Skeletal muscle satellite cell (primary cell): ENCODE data around the gene RBM20.

Experiments used
- H3K27me3 ChIP-seq: 2 replicates; pipeline ENCODE4 v1.7.0; 2013; ENCODE audit warnings: low read length; ENCODE audit not compliant: control insufficient read depth, insufficient read depth
- H3K36me3 ChIP-seq: 2 replicates; pipeline ENCODE4 v1.7.0; 2013; ENCODE audit warnings: mild to moderate bottlenecking, control low read depth, low read length; ENCODE audit not compliant: insufficient read depth
- H3K4me1 ChIP-seq: 2 replicates; pipeline ENCODE4 v1.7.0; 2013; ENCODE audit warnings: low read length; ENCODE audit not compliant: control insufficient read depth, insufficient read depth
- H3K4me2 ChIP-seq: 2 replicates; pipeline ENCODE4 v1.7.0; 2013; ENCODE audit warnings: mild to moderate bottlenecking, low read length
- H3K4me3 ChIP-seq: 2 replicates; pipeline ENCODE4 v1.7.0; 2013; ENCODE audit warnings: low read length
- H3K9ac ChIP-seq: 2 replicates; pipeline ENCODE4 v1.7.0; 2013; ENCODE audit warnings: mild to moderate bottlenecking, low read depth, low read length, moderate library complexity
- H3K9me3 ChIP-seq: replicated peaks from 2 replicates; pipeline ENCODE4 v1.7.0; 2013; ENCODE audit warnings: mild to moderate bottlenecking, control low read depth, low read length

The RBM20 gene

DNA sequence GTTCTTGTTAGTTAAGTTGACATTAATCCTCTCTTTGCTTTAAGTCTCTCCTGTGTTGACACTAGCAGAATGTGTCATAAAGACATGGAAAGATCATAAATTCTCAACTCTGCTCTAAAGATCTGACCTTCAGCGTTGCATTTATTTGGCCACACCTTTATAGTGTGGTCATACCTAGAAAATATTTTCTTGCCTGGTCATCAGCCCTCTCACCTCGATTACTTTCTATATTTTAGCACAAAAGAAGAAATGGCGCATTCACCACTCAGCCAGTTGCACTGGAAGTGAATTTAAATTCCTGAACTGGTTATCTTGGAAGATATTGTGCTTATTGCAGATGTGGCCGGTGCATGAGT, 130.9 kb downstream of the RBM20 start:
- Histone ChIP-seq H3K4me3 (no peak overlapping the region), H3K36me3 (no peaks in the 10 kb centered on the region), H3K9me3 (no peaks in the 10 kb centered on the region), H3K27me3 (peaks cover 23% of the 10 kb centered on the region), H3K4me1 (peaks cover 7% of the 10 kb centered on the region), H3K9ac (no peak overlapping the region), H3K4me2 (no peak overlapping the region)

DNA sequence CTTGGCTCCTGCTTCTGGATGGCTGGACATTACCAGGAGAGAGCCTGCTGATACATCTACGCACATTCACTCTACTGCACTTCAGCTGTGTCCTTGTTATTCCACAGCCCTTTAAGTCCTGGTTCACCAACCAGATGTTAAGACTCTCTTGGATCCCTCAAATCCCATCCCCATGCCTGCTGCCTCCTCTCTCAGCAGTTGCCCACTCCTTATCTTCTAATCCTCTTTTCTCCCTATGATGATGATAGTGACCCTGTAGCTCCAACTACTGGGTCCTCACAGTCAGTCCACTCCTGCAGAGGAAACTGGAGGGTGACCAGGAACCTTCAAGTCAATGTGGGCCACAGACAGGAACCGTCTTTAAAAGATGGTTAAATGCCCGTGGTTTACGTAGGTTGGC, 131.3 kb downstream of the RBM20 start:
- Histone ChIP-seq H3K27me3 (peaks cover 23% of the 10 kb centered on the region), H3K36me3 (no peaks in the 10 kb centered on the region), H3K4me2 (no peak overlapping the region), H3K9ac (no peak overlapping the region), H3K4me3 (no peak overlapping the region), H3K4me1 (peaks cover 7% of the 10 kb centered on the region), H3K9me3 (no peaks in the 10 kb centered on the region)

DNA sequence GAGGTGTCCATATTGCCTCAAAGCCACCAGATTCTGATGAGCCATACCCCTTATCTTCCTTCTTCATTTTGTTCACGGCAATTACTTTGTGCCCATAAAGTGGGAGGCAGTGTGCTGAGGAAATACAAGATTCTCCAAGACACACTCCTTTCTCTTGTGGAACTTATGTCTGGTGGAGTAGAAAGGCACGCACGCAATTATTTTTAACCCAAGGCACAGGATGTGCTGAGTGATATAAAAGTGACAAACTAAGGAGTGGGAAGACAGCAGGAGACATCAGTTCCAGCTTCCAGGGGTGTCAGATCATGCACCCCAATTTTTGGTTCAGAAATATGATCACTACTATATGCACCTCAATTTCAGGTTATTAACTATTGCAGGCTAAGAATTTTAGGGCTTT, 132.9 kb downstream of the RBM20 start:
- Histone ChIP-seq H3K4me2 (no peak overlapping the region), H3K9ac (no peak overlapping the region), H3K27me3 (peaks cover 34% of the 10 kb centered on the region), H3K4me3 (no peak overlapping the region), H3K9me3 (no peaks in the 10 kb centered on the region), H3K4me1 (peaks cover 7% of the 10 kb centered on the region), H3K36me3 (no peaks in the 10 kb centered on the region)

DNA sequence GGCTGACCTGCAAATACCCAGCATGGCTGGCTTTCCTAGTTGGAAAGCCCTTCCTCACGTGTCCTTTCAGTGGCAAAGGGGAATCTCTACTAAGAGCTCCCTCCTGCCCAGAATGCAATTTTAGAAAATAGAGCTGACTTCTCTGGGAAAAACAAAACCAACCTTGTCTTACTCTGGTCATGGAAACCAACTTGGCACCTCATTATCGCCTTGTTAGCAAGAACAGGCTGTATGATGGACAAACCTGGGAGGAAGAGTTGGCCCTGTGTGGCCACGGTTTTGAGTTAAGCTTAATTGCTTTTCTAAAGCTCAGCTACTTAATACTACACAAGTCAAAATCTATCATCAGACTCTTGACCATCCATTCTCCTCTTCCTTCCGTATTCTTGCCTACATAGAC, 133.5 kb downstream of the RBM20 start:
- Histone ChIP-seq H3K4me3 (no peak overlapping the region), H3K4me2 (no peak overlapping the region), H3K27me3 (peaks cover 34% of the 10 kb centered on the region), H3K9ac (no peak overlapping the region), H3K4me1 (peaks cover 7% of the 10 kb centered on the region), H3K36me3 (no peaks in the 10 kb centered on the region), H3K9me3 (no peaks in the 10 kb centered on the region)

DNA sequence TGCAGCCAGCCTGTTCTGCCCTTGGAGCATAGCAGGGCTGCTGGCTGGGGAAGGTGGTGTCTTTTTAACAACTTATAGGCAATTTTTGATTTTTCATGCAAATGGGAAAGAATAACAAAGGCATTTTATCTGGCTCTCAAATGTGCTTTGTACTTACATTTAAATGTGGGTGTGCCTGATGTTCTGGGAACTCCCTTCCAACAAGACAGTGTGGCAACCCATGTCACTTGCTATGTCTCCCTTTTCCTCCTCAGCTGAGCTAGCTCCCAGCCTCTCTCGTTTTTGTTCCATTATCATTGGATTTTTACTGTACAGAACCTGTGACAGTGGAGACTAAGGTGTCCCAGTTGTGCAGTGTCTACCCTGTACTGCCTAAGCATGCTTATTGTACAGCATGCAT, 134.1 kb downstream of the RBM20 start:
- no peaks in the 10 kb centered on the region for H3K9me3 ChIP-seq
- no peak overlapping the region for H3K4me2 ChIP-seq
- H3K9ac ChIP-seq = no peak overlapping the region
- peaks cover 34% of the 10 kb centered on the region for H3K27me3 ChIP-seq
- H3K4me1 ChIP-seq = peaks cover 7% of the 10 kb centered on the region
- H3K4me3 ChIP-seq = no peak overlapping the region
- H3K36me3 ChIP-seq = no peaks in the 10 kb centered on the region

DNA sequence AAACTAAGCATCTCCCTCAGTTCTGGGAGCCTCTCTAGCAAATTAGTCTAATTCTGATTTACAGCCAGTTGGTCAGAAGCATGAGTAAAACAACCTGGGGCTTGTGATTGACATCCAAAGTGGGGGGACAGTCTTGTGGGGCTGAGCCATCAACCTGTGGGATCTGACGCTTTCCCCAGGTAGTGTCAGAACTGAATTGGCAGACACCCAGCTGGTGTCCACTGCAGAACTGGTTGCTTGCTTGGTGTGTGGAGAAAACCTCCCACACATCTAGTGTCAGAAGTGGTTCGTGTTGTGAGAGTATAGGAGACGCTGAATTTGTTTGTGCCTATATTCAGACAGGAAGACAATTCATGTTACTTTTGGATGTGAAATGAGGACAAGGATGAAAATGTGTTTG, 135.4 kb downstream of the RBM20 start:
- Histone ChIP-seq H3K36me3 (no peaks in the 10 kb centered on the region), H3K4me3 (no peak overlapping the region), H3K9me3 (no peaks in the 10 kb centered on the region), H3K4me2 (no peak overlapping the region), H3K4me1 (peaks cover under 1% of the 10 kb centered on the region), H3K27me3 (peaks cover 34% of the 10 kb centered on the region), H3K9ac (no peak overlapping the region)

DNA sequence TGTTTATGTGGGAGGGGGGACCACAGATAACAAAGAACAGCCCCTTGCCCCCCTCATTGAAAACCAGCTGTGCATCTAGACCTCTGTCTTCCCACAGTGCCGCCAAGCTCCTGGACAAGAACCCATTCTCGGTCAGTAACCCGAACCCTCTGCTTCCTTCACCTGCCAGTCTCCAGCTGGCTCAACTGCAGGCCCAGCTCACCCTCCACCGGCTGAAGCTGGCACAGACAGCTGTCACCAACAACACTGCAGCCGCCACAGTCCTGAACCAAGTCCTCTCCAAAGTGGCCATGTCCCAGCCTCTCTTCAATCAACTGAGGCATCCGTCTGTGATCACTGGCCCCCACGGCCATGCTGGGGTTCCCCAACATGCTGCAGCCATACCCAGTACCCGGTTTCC, 136.6 kb downstream of the RBM20 start:
- H3K4me1 ChIP-seq = no peaks in the 10 kb centered on the region
- no peaks in the 10 kb centered on the region for H3K9me3 ChIP-seq
- H3K4me3 ChIP-seq = no peak overlapping the region
- H3K9ac ChIP-seq = no peak overlapping the region
- H3K27me3 ChIP-seq = peaks cover 34% of the 10 kb centered on the region
- no peaks in the 10 kb centered on the region for H3K36me3 ChIP-seq
- no peak overlapping the region for H3K4me2 ChIP-seq

DNA sequence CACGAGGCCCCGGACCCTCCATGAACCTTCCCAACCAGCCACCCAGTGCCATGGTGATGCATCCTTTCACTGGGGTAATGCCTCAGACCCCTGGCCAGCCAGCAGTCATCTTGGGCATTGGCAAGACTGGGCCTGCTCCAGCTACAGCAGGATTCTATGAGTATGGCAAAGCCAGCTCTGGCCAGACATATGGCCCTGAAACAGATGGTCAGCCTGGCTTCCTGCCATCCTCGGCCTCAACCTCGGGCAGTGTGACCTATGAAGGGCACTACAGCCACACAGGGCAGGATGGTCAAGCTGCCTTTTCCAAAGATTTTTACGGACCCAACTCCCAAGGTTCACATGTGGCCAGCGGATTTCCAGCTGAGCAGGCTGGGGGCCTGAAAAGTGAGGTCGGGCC, 137.0 kb downstream of the RBM20 start:
- Histone ChIP-seq H3K9ac (no peak overlapping the region), H3K36me3 (no peaks in the 10 kb centered on the region), H3K4me3 (no peak overlapping the region), H3K4me2 (no peak overlapping the region), H3K27me3 (peaks cover 34% of the 10 kb centered on the region), H3K9me3 (no peaks in the 10 kb centered on the region), H3K4me1 (no peaks in the 10 kb centered on the region)

DNA sequence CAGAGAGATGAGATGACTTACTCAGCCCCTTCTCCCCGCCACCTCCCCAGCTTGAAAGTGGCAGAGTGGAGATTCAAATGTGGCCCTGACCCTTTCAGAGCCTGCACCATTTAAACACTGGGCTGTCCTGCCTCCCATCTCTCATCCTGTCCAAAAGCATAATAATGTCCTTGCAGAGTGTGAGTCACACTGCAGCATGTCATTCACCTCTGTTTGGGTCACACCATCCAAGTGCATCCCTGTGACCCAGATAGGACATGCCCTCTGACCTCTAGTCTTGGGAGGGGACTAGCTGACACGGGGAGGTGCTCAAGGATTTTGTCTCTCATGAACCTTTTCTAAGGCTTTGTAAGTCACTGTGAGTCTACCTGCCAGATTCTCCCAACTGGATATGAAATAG, 138.5 kb downstream of the RBM20 start:
- Histone ChIP-seq H3K4me3 (no peak overlapping the region), H3K9me3 (no peaks in the 10 kb centered on the region), H3K9ac (no peak overlapping the region), H3K4me1 (no peaks in the 10 kb centered on the region), H3K27me3 (peaks cover 32% of the 10 kb centered on the region), H3K4me2 (no peak overlapping the region), H3K36me3 (no peaks in the 10 kb centered on the region)

DNA sequence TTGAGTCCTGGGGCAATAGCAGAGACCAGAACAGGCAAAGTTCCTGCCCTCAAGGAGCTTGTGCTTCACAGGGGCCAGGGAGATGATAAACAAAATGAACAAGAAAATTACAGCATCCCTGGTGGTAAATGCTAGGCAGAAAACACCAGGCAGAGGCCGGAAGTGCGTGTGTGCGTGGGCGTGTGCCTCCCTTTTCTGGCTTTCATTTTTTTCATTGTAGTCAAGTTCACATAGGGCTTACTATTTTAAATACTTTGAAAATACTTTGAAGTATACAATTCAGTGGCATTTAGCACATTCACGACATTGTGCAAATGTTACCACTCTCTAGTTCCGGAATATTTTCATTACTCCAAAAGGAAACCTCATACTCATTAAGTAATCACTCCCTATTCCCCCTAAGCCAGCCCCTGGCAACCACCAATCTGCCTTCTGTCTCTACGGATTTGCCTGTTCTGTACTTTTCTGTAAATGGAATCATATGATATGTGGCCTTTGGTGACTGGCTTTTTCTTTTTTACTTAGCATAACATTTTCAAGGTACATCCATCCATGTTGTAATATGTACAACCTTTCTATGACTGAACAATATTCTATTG, 139.5 kb downstream of the RBM20 start:
- Histone ChIP-seq H3K36me3 (no peaks in the 10 kb centered on the region), H3K4me2 (no peak overlapping the region), H3K9ac (no peak overlapping the region), H3K27me3 (peaks cover 28% of the 10 kb centered on the region), H3K4me3 (no peak overlapping the region), H3K9me3 (no peaks in the 10 kb centered on the region), H3K4me1 (no peaks in the 10 kb centered on the region)

DNA sequence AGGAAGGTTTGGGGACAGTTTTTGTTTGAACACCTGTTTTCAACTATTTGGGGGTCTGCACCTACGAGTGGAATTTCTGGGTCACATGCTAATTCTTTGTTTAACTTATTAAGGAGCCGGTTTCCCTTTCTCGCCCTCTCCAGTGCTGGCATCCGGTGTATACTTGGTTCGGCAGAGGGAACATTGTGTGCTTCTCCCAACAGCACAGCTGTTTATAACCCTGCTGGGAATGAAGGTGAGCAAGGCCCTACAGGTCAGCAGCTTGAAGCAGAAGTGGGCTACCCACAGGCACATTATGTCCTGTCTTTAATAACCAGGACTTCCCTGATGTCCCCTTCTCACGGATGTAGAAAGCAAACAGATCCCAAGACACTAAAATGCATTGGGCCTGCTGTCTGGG, 140.1 kb downstream of the RBM20 start:
- Histone ChIP-seq H3K4me3 (no peak overlapping the region), H3K4me2 (no peak overlapping the region), H3K9ac (no peak overlapping the region), H3K4me1 (no peaks in the 10 kb centered on the region), H3K36me3 (no peaks in the 10 kb centered on the region), H3K9me3 (no peaks in the 10 kb centered on the region), H3K27me3 (peaks cover 25% of the 10 kb centered on the region)

DNA sequence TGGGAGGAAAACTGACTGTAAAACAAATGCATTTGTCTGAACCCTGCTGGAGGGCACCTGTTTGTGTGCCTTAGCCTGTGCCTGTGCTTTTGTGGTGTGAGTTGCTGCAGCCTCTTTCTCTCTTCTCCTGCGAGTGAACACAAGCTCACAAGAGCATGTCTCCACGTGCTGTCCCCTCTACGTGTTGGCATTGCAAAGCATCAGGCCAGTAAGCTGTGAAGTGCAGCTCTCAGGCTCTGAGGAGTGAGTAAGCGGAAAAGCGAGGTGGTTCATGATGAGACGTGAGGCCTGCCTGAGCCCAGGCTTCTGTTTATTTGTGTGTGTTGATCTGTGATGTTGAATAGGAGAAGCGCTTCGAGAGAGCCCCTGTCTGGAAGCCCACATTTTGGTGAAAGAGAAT, 142.0 kb downstream of the RBM20 start:
- H3K4me2 ChIP-seq = no peak overlapping the region
- H3K27me3 ChIP-seq = peaks cover 16% of the 10 kb centered on the region
- no peaks in the 10 kb centered on the region for H3K4me1 ChIP-seq
- H3K36me3 ChIP-seq = no peaks in the 10 kb centered on the region
- H3K4me3 ChIP-seq = no peak overlapping the region
- no peak overlapping the region for H3K9ac ChIP-seq
- H3K9me3 ChIP-seq = no peaks in the 10 kb centered on the region
